ENCODE results near the gene TEDC1.
A peak's percentile ranks its signal among the peaks of the same experiment; 100 is the strongest.

Gene TEDC1

DNA sequence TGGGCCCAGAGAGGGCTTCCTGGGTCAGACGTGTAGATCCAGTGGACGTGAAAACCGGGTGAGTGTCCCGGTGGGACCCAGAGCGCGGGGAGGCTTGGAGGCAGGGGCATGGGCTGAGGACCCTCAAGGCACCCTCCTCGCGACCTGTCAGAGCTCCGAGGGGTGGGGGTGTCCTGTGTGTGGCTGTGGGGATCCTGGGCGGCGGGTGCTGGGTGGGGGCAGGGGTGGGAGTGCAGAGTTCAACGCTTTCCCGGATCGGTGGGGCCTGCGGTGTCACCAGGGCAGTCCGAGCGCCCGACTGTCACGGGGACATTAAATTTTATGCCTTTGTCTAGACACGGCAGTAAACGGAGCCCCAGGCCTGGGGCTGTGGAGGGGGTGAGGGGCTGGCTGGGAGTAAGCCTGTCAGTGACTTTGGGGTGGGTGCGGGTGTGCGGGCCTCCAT, 36.4 kb downstream of the TEDC1 start:
- DNase-seq, result peak; percentile 7

DNA sequence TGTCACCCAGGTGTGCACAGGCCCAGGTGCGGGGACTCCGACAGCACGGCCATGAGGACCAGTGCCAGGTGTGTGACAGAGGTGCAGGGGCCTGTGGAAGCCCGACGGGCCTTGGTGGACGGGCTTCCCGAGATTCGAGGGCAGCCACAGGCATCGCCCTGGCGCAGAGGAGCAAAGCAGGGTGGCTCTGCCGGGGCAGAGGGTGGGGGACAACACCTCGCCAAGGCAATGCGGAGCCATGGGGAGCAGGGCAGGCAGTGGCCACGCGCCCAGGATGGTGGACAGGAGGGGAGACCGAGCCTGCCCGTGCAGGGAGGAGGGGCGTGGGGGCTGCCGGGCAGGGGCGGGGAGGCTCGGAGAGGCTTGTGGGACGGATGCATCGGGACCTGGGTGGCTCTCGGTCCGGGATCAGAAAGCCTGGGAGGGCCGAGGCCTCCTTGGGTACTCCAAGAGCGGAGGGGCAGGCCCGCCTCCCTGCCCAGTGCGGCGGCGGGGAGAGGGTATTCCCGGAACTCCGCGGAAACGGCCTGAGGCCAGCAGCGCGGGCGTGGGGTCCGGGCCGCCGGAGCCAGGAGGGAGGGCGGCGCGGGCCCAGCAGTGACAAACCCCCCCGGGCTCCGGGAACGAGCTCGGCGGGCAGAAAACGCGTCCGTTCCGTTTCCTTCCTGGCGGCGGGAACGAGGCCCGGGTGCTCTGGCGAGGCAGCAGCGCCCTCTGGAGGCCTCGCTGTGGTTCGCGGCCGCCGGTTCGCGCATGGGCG, 37.0 kb downstream of the TEDC1 start:
- DNase-seq, result peak; percentile 88

DNA sequence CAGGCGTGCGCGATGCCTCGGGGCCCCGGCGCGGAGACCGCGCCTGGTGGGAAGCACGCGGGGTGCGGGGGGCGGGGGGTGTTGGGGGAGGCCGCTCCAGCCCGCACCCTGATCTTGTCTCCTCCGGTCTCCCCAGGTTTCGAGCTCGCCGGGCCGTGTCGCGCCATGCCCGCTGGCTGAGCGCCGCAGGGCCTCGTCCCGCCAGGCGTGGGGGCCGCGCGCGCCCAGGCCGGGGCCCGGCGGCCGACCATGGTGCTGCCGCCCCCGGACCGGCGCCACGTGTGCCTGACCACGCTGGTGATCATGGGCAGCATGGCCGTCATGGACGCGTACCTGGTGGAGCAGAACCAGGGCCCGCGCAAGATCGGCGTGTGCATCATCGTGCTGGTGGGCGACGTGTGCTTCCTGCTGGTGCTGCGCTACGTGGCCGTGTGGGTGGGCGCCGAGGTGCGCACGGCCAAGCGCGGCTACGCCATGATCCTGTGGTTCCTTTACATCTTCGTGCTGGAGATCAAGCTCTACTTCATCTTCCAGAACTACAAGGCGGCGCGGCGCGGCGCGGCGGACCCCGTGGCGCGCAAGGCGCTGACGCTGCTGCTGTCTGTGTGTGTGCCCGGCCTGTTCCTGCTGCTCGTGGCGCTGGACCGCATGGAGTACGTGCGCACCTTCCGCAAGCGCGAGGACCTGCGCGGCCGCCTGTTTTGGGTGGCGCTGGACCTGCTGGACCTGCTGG, 37.7 kb downstream of the TEDC1 start:
- DNase-seq, result peak; percentile 69

DNA sequence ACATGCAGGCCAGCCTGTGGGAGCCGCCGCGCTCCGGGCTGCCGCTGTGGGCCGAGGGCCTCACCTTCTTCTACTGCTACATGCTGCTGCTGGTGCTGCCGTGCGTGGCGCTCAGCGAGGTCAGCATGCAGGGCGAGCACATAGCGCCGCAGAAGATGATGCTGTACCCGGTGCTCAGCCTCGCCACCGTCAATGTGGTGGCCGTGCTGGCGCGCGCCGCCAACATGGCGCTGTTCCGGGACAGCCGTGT, 38.2 kb downstream of the TEDC1 start:
- DNase-seq, result no peak

DNA sequence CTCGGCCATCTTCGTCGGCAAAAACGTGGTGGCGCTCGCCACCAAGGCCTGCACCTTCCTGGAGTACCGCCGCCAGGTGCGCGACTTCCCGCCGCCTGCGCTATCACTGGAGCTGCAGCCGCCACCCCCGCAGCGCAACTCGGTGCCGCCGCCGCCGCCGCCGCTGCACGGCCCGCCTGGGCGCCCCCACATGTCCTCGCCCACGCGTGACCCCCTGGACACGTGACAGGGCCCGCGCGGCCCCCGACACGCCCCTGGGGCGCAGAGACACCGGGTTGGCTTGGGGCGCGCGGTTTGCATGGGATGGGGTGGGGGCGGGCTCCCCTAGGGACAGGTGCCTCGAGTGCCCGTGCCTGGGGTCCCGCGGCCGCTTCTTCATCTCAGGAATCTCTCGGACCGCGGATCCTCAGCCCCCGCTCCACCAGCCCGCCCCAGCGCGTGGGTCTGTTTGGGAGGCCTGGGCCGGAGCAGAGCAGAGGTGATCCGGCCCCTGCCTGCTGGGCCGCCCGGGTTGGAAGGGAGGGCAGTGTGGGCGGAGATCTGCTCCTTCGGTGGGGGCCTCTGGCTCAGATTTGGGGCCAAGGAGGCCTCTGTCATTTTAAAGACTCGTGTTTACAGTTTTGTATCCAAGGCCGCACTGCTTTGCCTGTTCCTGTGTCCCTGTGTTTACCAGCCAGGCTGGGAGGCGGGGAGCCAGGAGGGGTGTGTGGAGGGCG, 38.7 kb downstream of the TEDC1 start:
- DNase-seq, result peak; percentile 64

DNA sequence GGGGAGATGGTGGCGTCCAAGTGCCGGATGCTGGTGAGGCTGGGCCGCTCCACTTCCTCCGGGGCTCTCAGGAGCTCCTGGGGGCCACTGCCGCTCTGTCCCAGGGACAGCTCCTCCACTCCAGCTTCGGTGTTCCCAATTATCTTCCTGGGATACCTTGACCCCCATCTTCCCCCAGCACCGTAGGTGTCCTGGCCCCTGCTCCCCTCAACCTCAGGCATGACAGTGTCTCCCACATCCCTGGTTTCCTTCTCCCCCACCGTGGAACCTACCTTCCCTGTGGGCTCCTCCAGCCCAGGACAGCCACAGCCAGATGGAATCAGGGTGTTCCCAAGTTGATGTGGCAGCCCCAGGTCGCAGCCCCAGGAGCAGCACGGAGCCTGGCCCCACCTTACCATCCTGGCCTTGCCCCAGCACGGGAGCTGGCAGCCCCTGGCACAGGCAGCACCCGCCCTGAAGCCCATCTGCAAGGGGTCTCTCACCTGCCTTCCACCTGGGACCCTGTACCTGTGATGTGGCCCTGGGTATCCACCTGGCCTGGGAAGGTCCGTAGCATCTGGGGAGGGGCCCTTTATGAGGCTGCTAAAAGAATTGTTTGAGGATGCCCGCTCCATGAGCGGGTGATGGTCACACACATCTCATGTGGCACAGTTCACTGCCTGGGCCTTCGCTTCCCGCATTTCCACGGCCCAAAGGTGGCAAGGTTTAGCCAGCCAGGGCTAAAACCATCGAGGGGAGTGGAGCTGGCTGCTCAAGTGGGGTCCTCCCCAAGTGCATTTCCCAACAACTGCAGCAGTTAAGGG, 39.4 kb downstream of the TEDC1 start:
- DNase-seq, result no peak

DNA sequence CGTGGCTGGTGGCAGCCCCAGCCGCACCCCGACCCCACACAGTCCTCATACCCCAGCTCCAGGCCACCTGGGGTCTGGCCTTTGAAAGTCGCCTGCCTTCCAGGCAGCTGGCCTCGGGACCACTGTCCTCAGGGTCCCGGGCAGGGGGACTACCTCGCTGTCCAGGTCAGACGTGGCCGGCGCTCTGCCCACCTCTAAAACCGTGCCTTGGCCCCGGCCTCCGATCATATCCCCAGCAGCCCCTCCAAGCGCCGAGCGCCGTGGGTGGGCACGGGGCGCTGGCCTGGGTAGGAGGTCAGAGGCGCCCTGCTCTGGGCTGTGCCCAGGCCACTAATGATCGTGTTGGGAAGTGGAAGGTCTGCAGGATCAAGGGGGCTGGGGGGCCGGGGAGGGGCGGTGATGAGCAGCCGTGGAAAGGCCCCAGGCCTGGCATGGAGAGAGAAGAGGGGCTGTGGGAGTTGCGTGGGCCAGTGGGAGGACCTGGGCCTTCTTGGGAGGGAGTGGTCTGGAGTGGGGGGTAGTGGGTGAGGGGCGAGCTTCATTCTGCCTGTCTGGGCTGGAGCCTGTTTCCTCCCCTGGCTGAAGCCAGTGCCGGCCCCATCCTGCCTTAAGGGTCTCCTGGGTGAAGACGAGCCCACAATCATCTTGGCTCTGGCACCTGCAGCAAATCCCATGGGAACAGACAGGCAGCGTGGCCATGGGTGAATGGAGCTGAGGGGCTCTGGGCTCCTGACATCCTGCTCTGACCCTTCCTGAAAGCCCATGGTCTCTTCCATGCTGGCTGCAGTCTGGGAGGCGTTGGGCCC, 40.2 kb downstream of the TEDC1 start:
- DNase-seq, result no peak

DNA sequence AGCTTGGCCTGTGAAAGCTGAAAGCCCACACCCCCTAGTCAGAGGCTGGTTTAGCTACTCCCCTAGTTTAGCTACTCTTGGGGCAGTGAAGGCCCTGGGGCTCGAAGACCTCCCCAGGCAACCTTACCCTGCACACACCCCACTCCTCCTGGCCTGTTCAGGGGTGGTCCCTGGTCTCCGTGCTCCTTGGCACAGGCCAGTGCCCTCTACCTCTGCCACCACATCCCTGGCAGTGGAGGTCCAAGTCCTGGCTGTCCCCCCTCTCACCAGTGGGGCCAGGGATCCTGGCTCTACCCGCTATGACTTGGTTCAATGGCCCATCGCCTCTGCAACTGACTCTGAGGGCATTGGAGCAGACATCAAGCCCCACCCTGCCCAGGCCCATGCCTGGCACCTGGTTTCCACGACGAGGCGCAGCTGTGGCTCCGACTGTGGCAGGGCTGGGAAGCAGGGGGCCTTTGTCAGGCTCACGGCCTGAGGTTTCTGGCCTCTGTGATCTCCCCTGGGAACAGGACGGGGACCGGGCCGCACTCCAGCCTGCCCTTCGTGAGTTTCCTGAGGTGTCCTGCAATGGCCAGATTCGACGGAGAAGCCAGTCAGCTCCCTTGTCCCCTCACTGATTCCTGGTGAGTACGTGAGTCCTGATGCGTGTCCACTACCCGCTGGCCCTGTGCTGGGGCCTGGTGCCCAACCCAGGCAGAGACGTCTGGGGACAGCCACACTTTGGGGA, 41.0 kb downstream of the TEDC1 start:
- DNase-seq, result no peak

DNA sequence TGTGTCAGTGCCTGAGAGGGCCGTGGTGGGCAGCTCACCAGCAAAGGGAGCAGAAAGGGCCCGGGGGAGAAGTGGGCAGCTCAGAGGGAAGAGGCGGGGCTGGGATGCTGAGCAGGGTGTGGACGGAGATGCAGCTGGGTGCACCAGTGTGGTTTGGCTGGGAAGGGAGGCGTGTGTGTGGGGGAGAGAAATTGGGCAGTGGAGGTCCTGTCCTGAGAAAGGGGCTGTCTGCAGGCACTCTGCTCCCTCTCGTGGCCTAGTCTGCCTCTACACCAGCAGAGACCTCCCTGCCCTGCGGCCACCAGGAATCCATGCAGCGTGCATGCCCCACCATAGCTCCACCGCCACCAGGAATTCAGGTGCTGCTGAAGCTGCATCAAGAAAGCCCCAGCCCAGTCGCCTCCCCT, 41.7 kb downstream of the TEDC1 start:
- peak; percentile 17 for DNase-seq

DNA sequence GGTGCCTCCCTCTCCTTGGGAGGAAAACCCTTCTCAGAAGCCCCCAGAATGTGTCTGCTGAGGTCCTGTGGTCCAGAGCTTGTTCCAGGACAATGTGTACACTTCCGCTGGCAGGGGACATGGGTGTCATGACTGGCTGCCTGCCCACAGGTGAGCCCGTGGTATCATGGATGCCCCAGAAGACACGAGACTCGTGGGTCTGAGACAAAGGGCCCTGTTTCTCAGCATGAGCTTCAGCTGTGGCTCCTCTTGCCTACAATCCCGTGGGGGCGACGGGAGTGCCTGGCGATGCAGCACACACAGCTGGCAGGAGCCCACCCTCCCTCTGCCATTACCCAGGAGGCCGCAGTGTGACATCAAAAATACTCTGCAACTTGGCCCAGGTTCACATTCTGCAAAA, 42.3 kb downstream of the TEDC1 start:
- DNase-seq, result no peak

DNA sequence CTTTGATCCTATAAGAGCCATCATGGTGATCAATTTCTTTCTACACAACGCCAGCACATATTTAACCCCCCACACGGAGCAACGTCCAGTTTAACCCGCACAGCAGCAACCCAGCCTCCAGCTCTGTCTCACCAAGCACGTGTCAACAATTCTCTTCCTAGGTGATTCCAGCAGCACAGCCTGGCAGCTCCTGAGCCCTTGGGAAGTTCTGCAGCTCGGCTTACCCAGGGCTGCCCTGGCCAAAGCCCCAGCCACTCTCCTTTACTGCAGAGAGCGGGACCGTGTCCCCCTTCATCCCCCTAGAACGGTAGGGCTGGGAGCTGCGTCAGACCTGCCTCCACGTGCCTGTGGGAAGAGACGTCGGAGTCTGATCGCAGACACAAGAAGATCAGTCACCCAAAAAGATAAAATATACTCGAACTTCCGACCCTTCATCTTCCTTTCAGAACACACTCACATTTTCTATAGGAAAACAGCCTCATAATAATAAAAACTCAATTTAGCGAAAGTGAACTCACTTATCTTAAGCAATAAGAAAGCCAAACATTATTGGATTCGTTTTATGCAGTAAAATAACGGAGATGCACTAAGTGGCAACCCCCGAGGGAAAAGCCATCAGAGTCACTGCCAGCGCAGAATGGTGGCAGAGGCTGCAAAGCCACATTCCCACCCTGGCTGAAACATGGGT, 42.9 kb downstream of the TEDC1 start:
- no peak for DNase-seq

DNA sequence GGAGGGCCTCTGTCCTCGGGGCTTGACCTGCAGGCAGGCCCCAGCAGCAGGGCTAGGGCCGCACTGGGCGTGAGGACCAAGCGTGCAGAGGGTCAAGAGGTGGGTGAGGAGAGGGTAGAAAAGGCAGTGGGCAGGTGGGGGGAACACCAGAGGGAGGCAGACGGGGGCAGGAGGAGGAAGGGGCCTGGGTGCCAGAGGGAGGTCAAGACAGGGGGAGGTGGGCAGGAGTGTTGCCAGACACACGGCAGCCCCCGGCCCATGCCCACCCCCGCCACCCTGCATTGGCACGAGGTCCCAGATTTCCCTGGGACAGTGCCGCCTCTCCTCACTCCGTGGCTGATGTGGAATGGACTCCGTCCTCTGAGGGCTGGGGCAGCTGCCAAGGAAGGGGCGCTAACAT, 43.5 kb downstream of the TEDC1 start:
- no peak for DNase-seq

DNA sequence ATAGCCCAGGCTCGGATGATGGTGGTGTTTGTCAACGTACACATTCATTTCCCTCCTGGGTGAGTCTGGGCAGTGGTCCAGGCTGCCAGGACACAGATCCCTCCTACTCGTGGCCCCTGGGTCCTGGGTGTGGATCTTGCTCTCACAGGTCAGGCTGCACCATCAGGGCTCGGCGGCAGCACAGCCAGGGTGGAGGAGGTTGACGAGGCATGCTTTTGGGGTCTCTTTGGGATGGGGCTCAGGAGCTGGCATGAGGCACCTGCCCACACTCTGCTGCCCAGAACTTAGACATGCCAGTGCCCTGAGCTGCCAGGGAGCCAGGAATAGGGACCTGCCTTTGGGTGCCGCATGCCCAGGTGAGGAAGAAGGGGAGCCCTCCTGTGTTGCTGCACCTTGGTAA, 45.0 kb downstream of the TEDC1 start:
- no peak for DNase-seq

DNA sequence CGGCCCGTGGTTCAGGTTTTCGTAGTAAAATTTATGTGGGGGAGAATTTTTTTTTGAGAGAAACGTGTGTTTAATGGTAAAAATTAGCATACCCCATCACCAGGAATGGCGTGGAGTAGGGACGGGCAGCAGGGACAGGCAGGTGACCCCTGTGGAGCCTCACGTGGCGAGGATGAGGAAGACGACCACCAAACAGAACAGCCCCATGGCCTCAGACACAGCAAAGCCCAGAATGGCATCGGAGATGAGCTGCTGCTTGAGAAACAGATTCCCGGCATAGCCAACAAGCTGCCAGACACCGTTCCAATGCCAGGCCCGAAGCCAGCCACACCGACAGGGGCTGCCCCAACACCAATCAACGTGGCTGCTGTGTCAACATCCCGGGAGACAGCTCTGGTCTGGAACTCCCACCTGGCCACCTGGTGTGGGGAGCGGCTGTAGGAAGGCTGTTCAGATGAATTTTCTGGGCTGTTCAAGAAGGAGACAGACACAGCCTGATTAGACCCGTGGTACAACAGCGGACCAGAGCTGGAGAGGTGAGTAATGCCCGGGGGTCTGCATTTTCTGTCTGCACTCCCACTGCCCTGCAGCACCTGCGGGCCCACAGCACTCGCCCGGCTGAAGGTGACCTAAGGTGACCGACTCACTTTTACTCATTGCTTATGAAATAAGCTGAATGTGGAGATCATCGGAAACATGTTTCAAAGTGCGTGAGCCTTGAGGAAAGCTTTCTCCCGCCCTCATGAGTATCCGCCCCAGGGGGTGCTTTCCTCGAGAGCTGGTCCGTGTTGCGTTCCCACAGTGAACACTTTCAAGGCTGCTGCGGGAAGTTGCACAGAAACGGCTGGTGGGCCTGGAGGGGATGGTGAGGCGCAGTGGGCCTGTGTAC, 45.9 kb downstream of the TEDC1 start:
- no peak for DNase-seq

DNA sequence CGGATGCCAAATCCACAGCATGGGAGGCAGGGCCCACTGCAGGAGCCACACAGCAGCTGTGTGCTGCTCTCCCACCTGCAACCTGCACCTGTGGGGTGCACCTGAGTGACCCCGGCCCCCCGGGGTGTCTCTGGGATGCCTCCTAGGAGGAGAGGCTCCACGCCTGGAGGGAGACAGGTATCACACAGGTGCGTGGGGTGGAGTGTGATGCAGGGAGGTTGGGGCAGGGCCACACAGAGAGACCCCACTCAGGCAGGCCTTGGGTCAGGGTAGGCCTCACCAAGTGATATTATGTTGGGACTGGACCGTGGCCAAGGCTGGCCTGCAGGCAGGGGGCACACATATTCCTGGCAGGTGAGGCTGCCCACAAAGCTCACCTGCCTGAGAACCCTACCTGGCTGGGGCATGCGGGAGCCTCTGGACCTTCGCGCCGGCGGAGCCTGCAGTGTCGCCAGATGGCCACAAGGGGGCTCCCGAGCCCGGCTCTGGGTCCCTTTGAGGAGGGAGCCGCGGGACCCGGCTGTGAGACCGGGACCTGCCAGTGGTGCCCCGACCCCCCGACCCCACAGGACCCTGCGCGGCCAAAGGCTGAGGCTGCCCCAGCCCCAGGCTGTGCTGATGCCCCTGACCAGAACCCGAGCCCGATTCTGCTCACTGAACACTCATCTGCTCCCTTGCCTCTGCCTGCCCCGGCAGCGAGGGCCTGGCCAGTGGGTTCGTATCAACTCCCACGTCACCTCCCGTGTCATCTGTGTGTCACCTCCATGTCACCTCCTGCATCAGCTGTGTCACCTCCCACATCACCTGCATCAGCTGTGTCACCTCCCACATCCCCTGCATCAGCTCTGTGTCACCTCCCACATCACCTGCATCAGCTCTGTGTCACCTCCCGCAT, 46.8 kb downstream of the TEDC1 start:
- peak; percentile 77 for DNase-seq

DNA sequence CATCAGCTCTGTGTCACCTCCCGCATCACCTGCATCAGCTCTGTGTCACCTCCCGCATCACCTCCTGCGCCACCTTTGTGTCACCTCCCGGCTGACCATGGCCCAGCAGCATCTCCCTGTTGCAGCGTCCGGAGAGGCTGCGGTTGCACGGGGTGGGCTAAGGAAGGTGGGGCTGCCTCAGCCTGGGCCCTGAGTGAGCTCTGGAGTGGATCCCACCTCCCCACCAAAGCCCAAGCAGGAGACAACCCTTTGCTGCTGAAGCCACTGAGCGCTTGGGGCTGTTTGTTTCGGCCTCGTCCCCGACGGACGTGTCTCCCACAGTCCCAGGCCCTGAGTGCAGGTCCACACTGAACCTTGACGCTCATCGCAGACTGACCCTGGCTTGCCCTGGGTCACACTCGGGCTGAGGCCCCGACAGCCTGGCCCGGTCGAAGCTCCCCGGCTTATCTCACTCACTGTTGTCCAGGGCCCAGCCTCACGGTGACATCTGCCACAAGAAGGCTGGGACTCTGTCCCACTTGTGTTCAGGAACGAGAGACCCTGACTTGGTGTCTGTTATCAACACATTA, 47.5 kb downstream of the TEDC1 start:
- DNase-seq, result no peak

DNA sequence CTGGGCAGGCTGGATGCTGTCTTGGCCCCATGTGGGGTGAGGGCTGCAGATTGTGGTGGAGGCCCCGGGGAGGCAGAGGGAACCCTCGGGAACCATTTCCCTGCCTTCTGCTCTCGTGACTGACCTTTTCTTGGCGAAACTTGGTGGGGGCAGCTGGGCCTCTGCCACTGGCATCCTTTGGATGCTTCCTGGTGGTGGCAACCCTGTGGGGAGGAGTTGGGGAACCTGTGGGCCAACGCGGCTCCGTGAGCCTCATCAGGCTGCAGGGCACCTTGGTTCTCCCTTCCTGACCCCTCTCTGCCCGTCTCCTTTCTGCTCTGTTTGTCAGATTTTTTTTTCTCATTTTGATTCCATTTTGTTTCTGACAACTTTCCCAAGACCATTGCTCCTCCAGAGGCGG, 49.8 kb downstream of the TEDC1 start:
- DNase-seq, result no peak

DNA sequence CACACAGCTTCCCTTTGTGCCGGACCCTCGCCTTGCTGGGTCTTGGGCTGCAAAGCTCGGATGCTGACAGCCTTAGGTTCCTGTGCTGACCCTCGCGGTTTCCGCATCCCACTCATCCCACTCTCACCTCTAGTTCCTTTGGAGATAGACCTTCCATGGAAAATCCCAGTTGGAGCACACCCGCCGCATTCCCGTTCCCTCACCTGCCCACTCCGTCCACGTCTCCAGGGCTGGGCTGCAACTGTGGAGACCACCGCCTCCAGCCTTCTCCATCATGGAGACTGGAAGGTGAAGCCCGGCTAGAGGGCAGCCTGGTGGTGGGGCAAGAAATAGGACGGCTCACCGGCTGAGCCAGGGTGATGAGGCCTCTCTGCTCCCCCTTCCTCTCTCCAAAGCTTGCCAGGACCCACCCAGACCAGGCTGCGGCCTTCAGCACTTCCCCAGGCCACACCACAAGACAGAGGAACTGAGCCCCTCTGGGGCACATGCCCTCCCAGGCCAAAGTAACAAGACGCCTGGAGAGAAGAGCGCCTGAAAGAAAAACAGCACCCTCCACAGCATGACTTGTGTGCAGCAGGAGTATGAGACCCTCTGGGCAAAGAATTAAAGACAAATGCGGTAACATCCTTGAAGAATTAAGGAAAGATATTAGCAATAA, 50.3 kb downstream of the TEDC1 start:
- no peak for DNase-seq
